ENCODE measurements around the gene CCL23. TPM values are rescaled to one million over a fixed set of nuclear protein-coding genes. Genes with fewer than 3 reads are reported as not detected.

CCL23 gene
- total RNA-seq, 1 experiment from 2014 or later: not detected

DNA sequence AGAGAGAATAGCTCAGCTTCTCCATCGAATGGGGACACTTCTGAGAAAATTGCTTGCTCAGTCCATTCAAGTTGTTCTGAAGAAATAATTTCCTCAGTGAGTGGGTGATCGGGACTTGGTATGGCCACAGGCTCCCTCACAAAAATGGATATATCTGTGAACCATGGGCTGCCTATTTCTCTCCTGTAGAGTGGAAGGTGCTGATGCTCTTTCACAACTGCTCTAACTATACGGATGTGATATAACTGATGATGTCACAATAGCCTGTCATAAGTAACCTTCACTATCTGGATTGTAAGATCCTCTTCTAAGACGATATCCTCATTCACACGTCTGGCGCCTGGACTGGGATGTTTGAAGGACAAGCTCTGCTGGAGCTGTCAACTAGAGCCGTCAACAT lies 41.6 kb upstream of the CCL23 start:
- CTCF ChIA-PET: interaction anchor here (0.6 kb wide), 1 partner anchor 550 kb away, joined by 3 read pairs; no protein-coding TSS in a partner anchor
- BruUV-seq (replicated peaks): no TSS peak
- no peaks in the 10 kb centered on the region for H3K4me1 Mint-ChIP-seq (ENCODE audit: low read depth, unreplicated experiment)
- intact Hi-C loops (cut with micrococcal nuclease; ENCODE audit: unreplicated experiment): no loop called here
- no peak overlapping the region for H3K27ac Mint-ChIP-seq (ENCODE audit: unreplicated experiment)
- H3K36me3 Mint-ChIP-seq (ENCODE audit: insufficient read depth, unreplicated experiment): no peaks in the 10 kb centered on the region
- DNase-seq: no peak
- H3K9me3 Mint-ChIP-seq (ENCODE audit: low read depth, unreplicated experiment): no peaks in the 10 kb centered on the region
- H3K4me3 Mint-ChIP-seq (ENCODE audit: low read depth, unreplicated experiment): no peak overlapping the region
- peaks cover 68% of the 10 kb centered on the region for H3K27me3 Mint-ChIP-seq (ENCODE audit: unreplicated experiment)
- TF ChIP-seq, protein P1, sequence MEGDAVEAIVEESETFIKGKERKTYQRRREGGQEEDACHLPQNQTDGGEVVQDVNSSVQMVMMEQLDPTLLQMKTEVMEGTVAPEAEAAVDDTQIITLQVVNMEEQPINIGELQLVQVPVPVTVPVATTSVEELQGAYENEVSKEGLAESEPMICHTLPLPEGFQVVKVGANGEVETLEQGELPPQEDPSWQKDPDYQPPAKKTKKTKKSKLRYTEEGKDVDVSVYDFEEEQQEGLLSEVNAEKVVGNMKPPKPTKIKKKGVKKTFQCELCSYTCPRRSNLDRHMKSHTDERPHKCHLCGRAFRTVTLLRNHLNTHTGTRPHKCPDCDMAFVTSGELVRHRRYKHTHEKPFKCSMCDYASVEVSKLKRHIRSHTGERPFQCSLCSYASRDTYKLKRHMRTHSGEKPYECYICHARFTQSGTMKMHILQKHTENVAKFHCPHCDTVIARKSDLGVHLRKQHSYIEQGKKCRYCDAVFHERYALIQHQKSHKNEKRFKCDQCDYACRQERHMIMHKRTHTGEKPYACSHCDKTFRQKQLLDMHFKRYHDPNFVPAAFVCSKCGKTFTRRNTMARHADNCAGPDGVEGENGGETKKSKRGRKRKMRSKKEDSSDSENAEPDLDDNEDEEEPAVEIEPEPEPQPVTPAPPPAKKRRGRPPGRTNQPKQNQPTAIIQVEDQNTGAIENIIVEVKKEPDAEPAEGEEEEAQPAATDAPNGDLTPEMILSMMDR (IDR thresholded peaks at IDR 0.05; ENCODE audit: unreplicated experiment): no peak

DNA sequence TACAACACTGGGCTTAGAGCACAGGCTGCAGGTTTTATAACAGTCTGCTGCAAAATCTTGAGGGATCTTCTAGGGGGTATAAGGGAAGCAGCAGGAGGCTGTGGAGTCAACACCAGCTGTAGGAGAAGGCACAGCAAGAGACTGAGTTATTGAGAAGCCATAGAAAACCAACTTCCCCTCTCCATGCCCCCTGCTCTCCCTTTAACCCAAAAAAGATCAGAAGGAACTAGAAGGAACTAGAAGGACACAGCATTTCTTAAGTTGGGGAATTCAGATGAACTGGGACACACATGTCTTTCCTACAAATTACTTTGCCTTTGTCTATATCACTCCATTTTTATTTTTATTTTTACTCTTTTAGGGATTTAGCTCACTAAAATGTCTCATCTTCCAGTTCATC lies 40.1 kb upstream of the CCL23 start:
- no peaks in the 10 kb centered on the region for H3K9me3 Mint-ChIP-seq (ENCODE audit: low read depth, unreplicated experiment)
- H3K27me3 Mint-ChIP-seq (ENCODE audit: unreplicated experiment): peaks cover 59% of the 10 kb centered on the region
- TF ChIP-seq, protein P1 (IDR thresholded peaks at IDR 0.05; ENCODE audit: unreplicated experiment): no peak
- DNase-seq: no peak
- intact Hi-C loops (cut with micrococcal nuclease; ENCODE audit: unreplicated experiment): no loop called here
- H3K36me3 Mint-ChIP-seq (ENCODE audit: insufficient read depth, unreplicated experiment): no peaks in the 10 kb centered on the region
- CTCF ChIA-PET: interaction anchor here (0.8 kb wide), 1 partner anchor 9 kb away, joined by 3 read pairs; no protein-coding TSS in a partner anchor
- BruUV-seq (replicated peaks): no TSS peak
- no peaks in the 10 kb centered on the region for H3K4me1 Mint-ChIP-seq (ENCODE audit: low read depth, unreplicated experiment)
- H3K4me3 Mint-ChIP-seq (ENCODE audit: low read depth, unreplicated experiment): no peak overlapping the region
- no peak overlapping the region for H3K27ac Mint-ChIP-seq (ENCODE audit: unreplicated experiment)

DNA sequence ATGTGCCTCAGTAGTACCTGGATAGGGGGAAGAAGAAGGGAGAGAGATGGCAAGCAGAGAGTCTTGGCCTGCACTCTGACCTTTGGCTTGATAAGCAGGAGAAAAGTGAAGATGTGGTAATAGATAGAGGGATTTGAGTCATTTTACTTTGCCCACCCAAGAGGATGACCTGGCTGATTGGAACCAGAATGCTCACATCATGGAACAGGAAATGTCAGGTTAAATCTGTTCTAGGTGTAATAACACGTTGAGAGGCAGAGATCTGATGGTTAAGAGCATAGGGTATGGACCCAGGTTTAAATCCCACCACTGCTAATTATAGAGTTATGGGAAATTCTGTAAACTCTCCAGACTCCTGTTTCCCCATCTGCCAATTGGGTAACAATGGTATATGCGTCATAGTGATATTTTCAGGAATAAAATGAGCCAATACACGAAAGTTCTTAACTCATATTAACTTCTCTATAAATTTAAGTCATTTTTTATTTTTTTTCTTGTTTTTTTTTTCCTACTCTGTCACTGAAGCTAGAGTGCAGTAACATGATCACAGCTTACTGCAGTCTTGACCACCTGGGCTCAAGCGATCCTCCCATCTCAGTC lies 38.2 kb upstream of the CCL23 start:
- Mint-ChIP-seq H3K4me3 (ENCODE audit: low read depth, unreplicated experiment) (no peak overlapping the region), H3K36me3 (ENCODE audit: insufficient read depth, unreplicated experiment) (no peaks in the 10 kb centered on the region), H3K4me1 (ENCODE audit: low read depth, unreplicated experiment) (no peaks in the 10 kb centered on the region), H3K9me3 (ENCODE audit: low read depth, unreplicated experiment) (no peaks in the 10 kb centered on the region), H3K27ac (ENCODE audit: unreplicated experiment) (no peak overlapping the region), H3K27me3 (ENCODE audit: unreplicated experiment) (peaks cover 62% of the 10 kb centered on the region)
- TF ChIP-seq, protein P1 (IDR thresholded peaks at IDR 0.05; ENCODE audit: unreplicated experiment): no peak
- intact Hi-C loops (cut with micrococcal nuclease; ENCODE audit: unreplicated experiment): no loop called here
- CTCF ChIA-PET: no interaction called here
- no peak for DNase-seq
- BruUV-seq (replicated peaks): no TSS peak

DNA sequence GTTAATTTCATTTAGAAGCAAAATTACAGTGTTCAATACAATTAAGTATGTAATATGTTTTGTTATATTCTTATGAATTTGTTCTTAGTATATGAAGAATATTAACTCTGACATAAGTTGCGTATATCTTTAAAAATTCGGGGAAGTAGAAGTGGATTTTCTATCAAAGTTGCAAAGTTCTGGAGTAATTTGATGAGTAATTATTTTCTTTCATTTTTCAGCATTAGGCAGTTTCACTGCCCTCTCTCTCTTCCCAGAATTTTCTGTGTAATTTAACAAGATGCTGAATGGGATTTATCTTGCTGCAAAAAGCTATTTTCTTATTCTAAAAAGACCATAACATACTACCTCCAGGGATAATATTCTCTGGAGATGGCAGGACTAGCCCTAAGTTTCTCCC lies 37.4 kb upstream of the CCL23 start:
- intact Hi-C loops (cut with micrococcal nuclease; ENCODE audit: unreplicated experiment): no loop called here
- Mint-ChIP-seq H3K9me3 (ENCODE audit: low read depth, unreplicated experiment) (no peaks in the 10 kb centered on the region), H3K27ac (ENCODE audit: unreplicated experiment) (no peak overlapping the region), H3K4me3 (ENCODE audit: low read depth, unreplicated experiment) (no peak overlapping the region), H3K4me1 (ENCODE audit: low read depth, unreplicated experiment) (no peaks in the 10 kb centered on the region), H3K36me3 (ENCODE audit: insufficient read depth, unreplicated experiment) (no peaks in the 10 kb centered on the region), H3K27me3 (ENCODE audit: unreplicated experiment) (peaks cover 69% of the 10 kb centered on the region)
- TF ChIP-seq, protein P1 (IDR thresholded peaks at IDR 0.05; ENCODE audit: unreplicated experiment): no peak
- BruUV-seq (replicated peaks): no TSS peak
- DNase-seq: no peak
- CTCF ChIA-PET: no interaction called here
